ENCODE measurements around the gene ZNF365. TPM values are rescaled to one million over a fixed set of nuclear protein-coding genes. Genes with fewer than 3 reads are reported as not detected.

The ZNF365 gene
- total and polyA plus RNA-seq, 9 of the 15 experiments (the other 6 are each of a cell fraction or from before 2014, with no cell fraction given): 0.03 to 0.04 TPM; not detected in 7

- H2AFZ ChIP-seq (ENCODE audit: low read depth, low read length): no peak overlapping the region
- no peaks in the 10 kb centered on the region for H4K20me1 ChIP-seq (replicated peaks; ENCODE audit: control insufficient read depth, insufficient read depth, low read length)
- POLR2A ChIA-PET: no interaction called here
- no peak for FAIRE-seq
- no peak for DNase-seq (ENCODE audit: extremely low read depth in 1 of 4, low spot score in 3 of 4)
- H3K9ac ChIP-seq (ENCODE audit: insufficient read depth in 1 of 2, low read depth in 2 of 2, low read length in 2 of 2): no peak overlapping the region
- intact Hi-C loops (cut with micrococcal nuclease) (no loop called here), in situ Hi-C loops (cut with MboI) (no loop called here)
- no peak overlapping the region for H3K4me3 ChIP-seq
- no peaks in the 10 kb centered on the region for H3K27me3 ChIP-seq (ENCODE audit: control insufficient read depth in 2 of 2, insufficient read depth in 2 of 2, low read length in 2 of 2)
- H3K9me3 ChIP-seq (replicated peaks; ENCODE audit: control insufficient read depth, insufficient read depth, low read depth, low read length): no peaks in the 10 kb centered on the region
- BruUV-seq (replicated peaks): no TSS peak
- no peak for ATAC-seq
- no peaks in the 10 kb centered on the region for H3K4me1 ChIP-seq (replicated peaks in 1 of 2; ENCODE audit: control insufficient read depth in 2 of 2, insufficient read depth in 2 of 2, low read length in 2 of 2)
- no peaks in the 10 kb centered on the region for H3K79me2 ChIP-seq (ENCODE audit: control insufficient read depth, insufficient read depth, low read length)
- 0% methylated on average over 1 of the region's 1 CpG for WGBS (ENCODE audit: insufficient coverage, low coverage, missing lambda C conversion rate)
- H3K4me2 ChIP-seq (ENCODE audit: insufficient read depth, low read length): no peak overlapping the region
- no peak for TF ChIP-seq E2F4 (CRISPR knock-in tag; IDR thresholded peaks at IDR 0.05; ENCODE audit: low read depth)
- TF ChIP-seq ZKSCAN1 (IDR thresholded peaks at IDR 0.05; ENCODE audit: low read depth, low read length): no peak
- no peak for TF ChIP-seq U2AF1 (optimal IDR thresholded peaks at IDR 0.05; ENCODE audit: low read depth, low read length)
- no peak for TF ChIP-seq GTF3C2 (IDR thresholded peaks at IDR 0.05; ENCODE audit: borderline replicate concordance, extremely low read depth, insufficient read length)
- no peak for TF ChIP-seq XRCC4 (IDR thresholded peaks at IDR 0.05; ENCODE audit: extremely low read depth, insufficient read depth, insufficient read length)
- TF ChIP-seq RBM34 (IDR thresholded peaks at IDR 0.05; ENCODE audit: borderline replicate concordance, insufficient read depth, low read length): no peak
- H3K9me1 ChIP-seq (ENCODE audit: control insufficient read depth, insufficient read depth, low read length): no peaks in the 10 kb centered on the region
- H3K27ac ChIP-seq (ENCODE audit: extremely low read depth, low read depth, low read length): no peak overlapping the region
- CTCF ChIA-PET (ENCODE audit: low intra/inter-chr PET ratio): no interaction called here
- no peaks in the 10 kb centered on the region for H3K36me3 ChIP-seq (ENCODE audit: control insufficient read depth, insufficient read depth, low read length)
Measured at GRCh38 chr10:62395892-62396291, 21.7 kb downstream of the ZNF365 start.
